Ramos (cell line): ENCODE measurements around the gene OXER1.

ENCODE experiments used
- in situ Hi-C: fragments of 300-500 bp; cut with MboI; formaldehyde crosslinking; loops from one replicate; pipeline ENCODE4 v1.14.3; 2022; ENCODE audit warnings: low sequenced_read_pairs; ENCODE audit not compliant: unreplicated experiment

The OXER1 gene

GRCh38 chr2:42771546-42772153, 7.7 kb upstream of the OXER1 start:
- in situ Hi-C loops, result no loop called here

DNA sequence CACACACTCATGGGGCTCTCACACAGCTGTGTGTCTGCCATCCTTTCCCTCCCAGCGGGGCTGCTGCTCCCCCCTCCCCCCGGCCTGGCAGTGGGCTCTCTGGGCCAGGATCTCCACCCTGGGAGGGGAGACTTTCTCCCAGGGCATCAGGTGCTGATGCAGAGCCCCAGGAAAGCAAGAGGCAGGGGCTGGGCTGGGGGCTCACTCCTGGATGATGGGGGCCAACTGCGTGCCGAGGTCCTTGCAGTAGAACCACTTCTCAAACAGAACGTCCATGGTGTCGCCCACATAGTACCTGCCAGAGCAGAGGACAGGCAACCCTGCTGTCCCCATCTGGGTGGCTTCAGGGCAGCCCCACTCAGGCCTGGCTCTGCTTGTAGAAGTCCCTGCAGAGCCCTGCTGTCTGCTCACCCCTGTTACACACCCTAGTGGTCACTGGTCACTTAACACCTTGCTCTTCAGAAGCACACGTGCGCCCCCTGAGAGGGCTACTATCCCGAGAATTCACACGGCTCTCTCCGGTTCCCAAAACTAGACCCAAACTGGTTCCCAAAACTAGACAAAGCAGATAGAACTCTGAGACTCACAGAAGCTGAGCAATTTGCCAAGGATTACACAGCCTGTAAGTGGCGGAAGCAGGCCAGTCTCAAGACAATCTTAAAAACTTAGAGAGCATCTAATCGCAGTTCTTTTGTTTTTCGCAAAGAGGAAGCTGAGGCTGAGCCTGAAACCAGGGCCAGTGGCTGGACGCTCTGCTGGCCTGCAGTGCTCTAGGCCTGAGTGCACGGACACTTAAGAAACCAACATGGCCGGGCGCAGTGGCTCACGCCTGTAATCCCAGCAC, 6.6 kb upstream of the OXER1 start:
- in situ Hi-C loops, result no loop called here

- in situ Hi-C loops, result no loop called here
Measured at GRCh38 chr2:42769583-42770287, 5.8 kb upstream of the OXER1 start.

DNA sequence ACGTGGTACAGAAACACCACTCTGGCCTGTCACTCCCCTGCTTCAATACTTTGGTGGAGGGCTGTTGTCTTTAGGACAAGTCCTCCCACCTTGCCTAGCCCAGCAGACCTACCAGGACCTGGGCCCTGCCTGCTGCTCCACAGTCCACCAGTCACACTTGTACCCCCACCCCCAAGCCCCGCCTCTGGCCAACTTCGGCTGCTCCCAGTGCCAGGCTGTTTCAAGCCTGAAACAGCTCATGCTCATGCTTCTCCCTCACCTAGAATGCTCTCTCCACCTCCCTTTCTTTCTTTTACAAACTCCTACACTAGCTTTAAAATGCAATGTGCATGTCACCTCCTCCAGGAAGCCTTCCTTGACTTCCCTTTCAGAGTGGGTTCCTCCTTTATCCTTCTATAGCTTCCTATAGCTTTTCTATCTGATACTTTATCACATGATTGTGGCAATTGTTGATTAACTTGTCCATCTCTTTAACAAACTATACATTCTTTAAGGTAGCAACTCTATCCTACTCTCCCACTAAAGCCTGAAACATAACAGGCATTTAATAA, 4.8 kb upstream of the OXER1 start:
- in situ Hi-C loops, result no loop called here

DNA sequence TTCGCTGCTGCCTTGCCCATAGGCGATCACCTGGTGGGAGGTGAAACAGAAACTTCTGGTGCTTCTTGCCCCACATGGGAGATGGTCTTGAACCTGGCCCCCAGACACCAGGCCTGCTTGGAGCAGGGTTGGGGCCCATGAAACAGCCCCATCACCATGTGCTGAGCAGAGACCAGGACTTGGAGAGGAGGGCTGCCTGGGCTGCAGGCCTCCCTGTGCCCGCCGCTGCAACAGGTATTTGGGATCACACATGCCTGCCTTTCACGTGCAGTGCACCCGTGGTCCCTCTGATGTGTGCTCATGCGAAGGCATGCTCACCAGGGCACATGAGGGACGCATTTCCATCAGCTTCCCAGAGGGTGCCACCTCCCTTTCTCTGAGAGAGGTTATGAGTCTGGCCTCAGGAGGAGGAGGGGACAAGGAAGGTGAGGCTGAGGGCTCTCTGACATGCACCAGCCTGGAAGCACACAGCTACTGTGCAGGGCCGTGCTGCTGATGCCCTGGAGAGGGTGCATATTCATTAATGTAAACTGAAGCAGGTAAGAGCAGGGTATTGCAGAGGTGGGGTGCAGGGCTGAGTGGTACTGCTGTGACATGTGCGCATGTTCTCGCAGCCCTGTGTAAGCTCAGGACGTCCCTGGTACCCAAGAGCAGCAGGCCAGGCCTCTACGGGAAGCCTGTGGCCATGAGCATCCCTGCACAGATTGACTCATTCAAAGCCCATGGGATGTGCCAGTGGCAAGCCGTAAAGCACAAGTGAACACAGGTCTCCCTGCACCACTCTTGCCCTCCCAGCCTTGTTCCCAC, 4.2 kb upstream of the OXER1 start:
- in situ Hi-C loops, result no loop called here

DNA sequence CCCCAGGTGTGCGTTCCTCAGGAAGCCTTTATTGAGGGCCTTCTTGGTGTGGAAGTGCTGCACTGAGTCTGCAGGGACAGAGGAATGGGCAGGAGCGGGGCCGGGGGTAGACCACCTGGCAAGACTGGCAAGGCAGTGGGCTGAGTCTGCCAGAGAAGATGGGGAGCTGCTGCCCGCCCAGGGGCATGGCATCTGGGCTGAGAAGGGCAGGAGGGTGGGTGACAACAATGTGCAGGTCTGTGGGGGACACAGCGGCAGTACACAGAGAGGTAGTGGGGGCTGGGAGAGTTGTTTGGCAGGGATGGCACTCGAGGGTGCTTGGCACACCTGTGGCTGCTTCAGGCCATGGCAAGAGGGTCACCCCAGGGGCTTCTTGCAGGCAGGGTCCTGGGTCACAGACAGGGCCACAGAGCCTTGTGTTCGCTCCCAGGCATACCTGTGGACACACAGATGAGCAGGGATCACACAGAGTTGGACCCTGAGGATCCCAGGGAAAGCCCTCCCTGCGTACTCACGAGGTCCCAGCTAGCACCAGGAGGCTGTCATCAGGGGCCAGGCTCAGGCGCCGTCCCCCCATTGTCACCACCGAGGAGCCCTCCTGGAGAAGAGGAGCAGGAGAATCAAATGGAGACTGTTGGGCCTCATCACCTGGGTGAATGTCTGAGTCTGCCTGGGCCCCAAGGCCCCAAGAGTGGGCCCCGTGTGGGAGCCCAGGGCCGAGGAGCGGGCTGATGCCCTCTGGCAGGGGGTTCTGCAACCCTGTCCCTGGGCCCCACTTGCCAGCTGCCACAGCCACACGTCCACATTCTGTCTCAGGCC, 3.4 kb upstream of the OXER1 start:
- in situ Hi-C loops, result no loop called here

GRCh38 chr2:42765686-42766085, 1.8 kb upstream of the OXER1 start:
- in situ Hi-C loops, result no loop called here

DNA sequence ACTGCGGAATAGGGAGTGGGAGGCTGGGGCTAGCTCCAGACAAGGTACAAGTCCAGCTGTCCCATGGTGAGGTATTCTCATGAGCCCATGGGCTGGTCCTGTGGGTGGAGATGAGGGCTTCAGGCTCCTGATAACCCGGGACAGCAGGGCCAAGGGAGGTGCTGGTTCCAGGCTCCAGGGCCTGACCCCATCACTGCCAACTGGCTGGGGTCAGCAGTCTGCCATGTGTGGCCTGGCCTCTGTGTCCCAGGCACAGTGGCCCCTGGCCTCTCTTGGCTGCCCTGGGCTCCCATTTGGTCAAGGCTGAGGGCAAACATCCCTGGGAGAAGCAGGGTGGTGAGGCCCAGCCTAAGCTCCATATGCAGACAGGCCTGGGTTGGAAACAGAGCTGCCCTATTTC, 966 bp upstream of the OXER1 start:
- in situ Hi-C loops, result no loop called here

DNA sequence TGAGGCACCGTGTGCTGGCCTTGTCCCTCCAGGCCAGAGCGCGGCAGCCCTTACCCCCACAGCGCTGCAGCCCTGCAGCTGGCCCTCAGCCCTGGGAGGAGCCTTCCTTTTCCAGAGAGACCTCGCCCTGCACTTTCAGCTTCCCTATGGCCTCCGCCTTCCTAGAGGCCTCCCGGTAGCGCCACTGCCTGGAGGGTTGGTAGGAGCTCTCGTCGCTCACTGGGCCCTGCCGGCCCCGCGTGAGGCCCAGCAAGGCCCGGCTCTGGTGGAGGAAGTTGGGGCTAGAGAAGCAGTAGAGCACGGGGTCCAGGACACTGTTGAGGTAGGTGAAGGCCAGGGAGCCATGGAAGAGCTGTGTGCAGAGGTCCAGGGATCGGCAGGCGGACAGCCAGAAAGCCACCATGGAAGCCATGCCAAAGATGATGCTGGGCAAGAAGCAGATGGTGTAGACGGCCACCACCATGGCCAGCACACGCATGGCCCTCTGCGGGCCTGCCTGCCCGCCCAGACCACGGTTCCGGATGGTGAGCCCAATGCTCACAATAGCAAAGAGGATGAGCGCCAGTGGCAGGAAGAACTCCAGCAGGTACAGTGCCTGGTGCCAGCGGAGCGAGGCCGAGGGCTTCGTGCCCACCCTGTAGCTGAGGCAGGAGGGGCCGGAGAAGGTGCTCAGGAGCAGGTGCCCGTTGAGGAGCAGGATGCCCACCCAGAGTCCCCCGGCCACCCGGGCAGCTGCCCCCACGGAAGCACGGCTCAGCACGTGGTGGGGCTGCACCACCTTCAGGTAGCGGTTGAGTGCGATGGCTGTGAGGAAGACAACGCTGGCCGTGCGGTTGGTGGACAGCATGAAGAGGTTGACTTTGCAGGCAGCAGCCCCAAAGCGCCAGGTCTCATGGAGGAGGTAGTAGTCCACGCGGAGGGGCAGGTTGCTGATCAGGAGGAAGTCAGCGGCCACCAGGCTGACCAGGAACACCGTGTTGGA, 821 bp downstream of the OXER1 start:
- in situ Hi-C loops, result no loop called here

DNA sequence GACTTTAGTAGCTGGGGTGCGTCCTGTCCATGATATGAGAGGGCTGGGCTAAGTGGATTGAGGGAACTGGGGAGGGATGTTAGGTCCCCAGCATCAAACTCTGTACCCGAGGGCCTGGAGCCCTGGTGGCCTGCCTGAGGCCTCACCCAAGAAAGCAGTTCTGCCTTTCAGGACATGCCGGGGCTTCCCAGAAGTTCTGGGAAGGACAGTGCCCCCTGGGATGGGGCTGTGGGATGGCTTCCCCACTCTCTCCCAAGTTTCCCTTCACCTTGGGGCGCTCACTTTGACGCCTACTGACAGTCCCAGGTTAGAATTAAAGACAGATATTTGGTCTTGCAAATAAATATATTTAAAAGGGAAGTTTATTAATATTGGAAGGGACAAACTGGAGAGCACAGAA, 1.8 kb downstream of the OXER1 start:
- in situ Hi-C loops, result no loop called here

GRCh38 chr2:42761554-42761953, 2.4 kb downstream of the OXER1 start:
- in situ Hi-C loops, result no loop called here

DNA sequence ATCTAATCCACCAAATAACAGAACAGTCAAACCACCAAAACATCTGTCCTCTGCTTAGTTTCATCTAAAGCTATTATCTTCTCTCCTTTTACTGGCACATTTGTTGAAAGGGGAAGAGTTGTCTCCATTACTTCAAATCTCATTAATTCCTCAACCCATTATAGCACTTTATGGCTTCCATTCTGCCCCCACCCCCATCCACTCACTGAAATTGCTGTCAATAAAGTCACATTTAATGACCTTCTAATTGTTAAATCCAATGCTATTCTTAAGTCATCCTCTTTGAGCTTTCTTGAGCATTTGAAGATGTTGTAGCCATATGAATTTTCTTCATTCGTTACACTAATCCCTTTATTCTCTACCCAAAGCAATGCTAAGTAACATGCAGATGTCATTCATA, 5.2 kb downstream of the OXER1 start:
- in situ Hi-C loops, result no loop called here

- in situ Hi-C loops, result no loop called here
Measured at GRCh38 chr2:42757981-42758740, 5.8 kb downstream of the OXER1 start.

GRCh38 chr2:42756966-42757513, 6.9 kb downstream of the OXER1 start:
- in situ Hi-C loops, result no loop called here

GRCh38 chr2:42756150-42756775, 7.7 kb downstream of the OXER1 start:
- in situ Hi-C loops, result no loop called here

GRCh38 chr2:42755191-42755880, 8.6 kb downstream of the OXER1 start:
- in situ Hi-C loops, result no loop called here
